PC-3 (cell line): ENCODE results near the gene PPP4R3B. TPM values are rescaled to one million over a fixed set of nuclear protein-coding genes. Genes with fewer than 3 reads are reported as not detected.
A peak's percentile ranks its signal among the peaks of the same experiment; 100 is the strongest.

Source experiments
- ATAC-seq: fragments of 200-7000 bp; cut with Tn5 transposase; 2 replicates; pipeline ENCODE4 v1.9.1; 2020; ENCODE audit warnings: mild to moderate bottlenecking, moderate library complexity
- Bru-seq: library from RNA; stranded (reverse); fragments of 400-500 nt; gene quantifications from one replicate; lab custom pipeline; 2021; lab: Mats Ljungman, UMichigan
- BruChase-seq, 2 experiments: library from RNA; stranded (reverse); fragments of 400-500 nt; gene quantifications; one replicate each; lab custom pipeline; 2021; lab: Mats Ljungman, UMichigan
- BruUV-seq: library from RNA; stranded (reverse); fragments of 400-500 nt; replicated peaks from 2 replicates; lab custom pipeline; 2021; lab: Mats Ljungman, UMichigan
- CTCF ChIA-PET: fragments of 300-600 bp; sonication (Branson Sonifier 250); formaldehyde crosslinking; loops from one replicate; lab custom pipeline; 2022; ENCODE audit warnings: antibody characterized with exemption; lab: Charles Lee
- POLR2A ChIA-PET: fragments of 300-600 bp; sonication (Branson Sonifier 250); formaldehyde crosslinking; loops from one replicate; lab custom pipeline; 2022; ENCODE audit warnings: antibody characterized with exemption; ENCODE audit not compliant: unreplicated experiment; lab: Charles Lee
- DNase-seq: peaks from one replicate; pipeline ENCODE4 v3.0.0-alpha.2; 2015
- H2AFZ ChIP-seq: fragments of 300-600 bp; sonication (generic); 2 replicates; pipeline ENCODE4 v1.6.0; 2016; ENCODE audit warnings: antibody characterized with exemption, low read length
- H3F3A ChIP-seq: fragments of 300-600 bp; sonication (generic); one replicate; pipeline ENCODE4 v1.6.0; 2017; ENCODE audit warnings: antibody characterized with exemption, low read length, control low read depth, mild to moderate bottlenecking; ENCODE audit not compliant: unreplicated experiment
- H3K27ac ChIP-seq: fragments of 300-600 bp; sonication (generic); 2 replicates; pipeline ENCODE4 v1.5.1; 2016; ENCODE audit warnings: mild to moderate bottlenecking, low read length
- H3K27me3 ChIP-seq: fragments of 300-600 bp; sonication (generic); 2 replicates; pipeline ENCODE4 v1.6.1; 2016; ENCODE audit warnings: low read length, mixed read lengths
- H3K36me3 ChIP-seq: fragments of 300-600 bp; sonication (generic); 2 replicates; pipeline ENCODE4 v1.6.1; 2016; ENCODE audit warnings: low read depth, mixed run types, low read length, mixed read lengths
- H3K4me1 ChIP-seq: fragments of 300-600 bp; sonication (generic); 2 replicates; pipeline ENCODE4 v1.5.1; 2016; ENCODE audit warnings: low read length; ENCODE audit not compliant: insufficient read depth
- H3K4me2 ChIP-seq: fragments of 300-600 bp; sonication (generic); 2 replicates; pipeline ENCODE4 v1.6.0; 2016; ENCODE audit warnings: low read length
- H3K4me3 ChIP-seq: fragments of 300-600 bp; sonication (generic); 2 replicates; pipeline ENCODE4 v1.5.1; 2016; ENCODE audit warnings: mild to moderate bottlenecking, low read length, mixed read lengths
- H3K79me2 ChIP-seq: fragments of 300-600 bp; sonication (generic); 2 replicates; pipeline ENCODE4 v1.6.1; 2017; ENCODE audit warnings: low read length, mixed read lengths
- H3K9ac ChIP-seq: fragments of 300-600 bp; sonication (generic); 2 replicates; pipeline ENCODE4 v1.6.0; 2016; ENCODE audit warnings: mild to moderate bottlenecking, low read length
- H3K9me2 ChIP-seq: fragments of 300-600 bp; sonication (generic); replicated peaks from 2 replicates; pipeline ENCODE4 v1.6.1; 2016; ENCODE audit warnings: mixed run types, low read length, mixed read lengths
- H3K9me3 ChIP-seq: fragments of 300-600 bp; sonication (generic); 2 replicates; pipeline ENCODE4 v1.6.1; 2016; ENCODE audit warnings: low read length, mixed read lengths
- H4K20me1 ChIP-seq: fragments of 300-600 bp; sonication (generic); 2 replicates; pipeline ENCODE4 v1.6.1; 2016; ENCODE audit warnings: low read length, mixed read lengths
- EZH2 ChIP-seq: fragments of 300-600 bp; sonication (generic); IDR thresholded peaks from one replicate; pipeline ENCODE4 v1.6.1; 2017; ENCODE audit warnings: antibody characterized with exemption, mild to moderate bottlenecking, low read length; ENCODE audit not compliant: unreplicated experiment
- EZH2phosphoT487 ChIP-seq: fragments of 300-600 bp; sonication (generic); IDR thresholded peaks from 2 replicates; pipeline ENCODE4 v1.6.1; 2018; ENCODE audit warnings: mild to moderate bottlenecking, antibody characterized with exemption, low read length, borderline replicate concordance
- intact Hi-C: fragments of 100-400 bp; cut with micrococcal nuclease; formaldehyde crosslinking; loops from 2 replicates; pipeline ENCODE4 v1.9.0; 2023
- long read RNA-seq: library from polyadenylated mRNA; unstranded; transcript quantifications from one replicate; pipeline ENCODE4 v2.0.0, GENCODE V29; 2021; ENCODE audit not compliant: unreplicated experiment
- total RNA-seq: library from RNA; depleted of rRNA; stranded (reverse); fragments of >200 nt; gene quantifications from 2 replicates; pipeline ENCODE4 v1.2.3, GENCODE V29; 2014; rRNA removed
- TF ChIP-seq, protein P1 (sequence below): fragments of 300-600 bp; sonication (generic); conservative IDR thresholded peaks from 2 replicates; pipeline ENCODE4 v1.5.1; 2017; ENCODE audit warnings: antibody characterized with exemption, low read depth, mild to moderate bottlenecking, low read length

Gene PPP4R3B
- total RNA-seq: 38.4 and 50.7 TPM in 2 replicates
- percentile 88 among the genes with signal in this experiment for Bru-seq, nascent RNA
- percentile 90 among the genes with signal in this experiment for BruChase-seq, experiment 1, labeled RNA remaining after a 6-hour chase
- percentile 91 among the genes with signal in this experiment for BruChase-seq, experiment 2, labeled RNA remaining after a 2-hour chase
- long read RNA-seq, full-length matches to known transcripts: 76 of 173 reads
- long read RNA-seq, partial matches to known transcripts: 43 of 173 reads
- long read RNA-seq, other reads (novel, unspliced or antisense): 54 of 173 reads

GRCh38 chr2:55617175-55618024 lies at the start of gene PPP4R3B:
PPP4R3B (minus strand) TSS chr2:55617622; CDS start chr2:55617285, 337 bp downstream.
- no peaks in the 10 kb centered on the region for H3K27me3 ChIP-seq
- H4K20me1 ChIP-seq: peaks cover 9% of the 10 kb centered on the region; the same call in 1 of the 2 replicates
- ATAC-seq (peak; percentile 78), DNase-seq (peak; percentile 99)
- ChIA-PET CTCF (no interaction called here), POLR2A (interaction anchor here (0.6 to 1.0 kb wide), 2 partner anchors 98 to 1045 kb away, joined by 3 to 4 read pairs; partner anchors contain the start of gene CFAP36)
- H3F3A ChIP-seq: no peaks in the 10 kb centered on the region
- peak within 1 kb of the TSS; percentile 100 for H3K9ac ChIP-seq
- peaks cover 18% of the 10 kb centered on the region; the same call in 1 of the 2 replicates for H3K36me3 ChIP-seq
- H3K79me2 ChIP-seq: peaks cover 89% of the 10 kb centered on the region
- H3K9me2 ChIP-seq: no peaks in the 10 kb centered on the region
- H3K9me3 ChIP-seq: no peaks in the 10 kb centered on the region
- H3K4me2 ChIP-seq: peak within 1 kb of the TSS; percentile 98
- intact Hi-C loops: loop anchor here (1.0 to 2.0 kb wide), 3 partner anchors 33 to 98 kb away; partner anchors contain the start of gene CFAP36
- H3K27ac ChIP-seq: peak within 1 kb of the TSS; percentile 91
- BruUV-seq: TSS peak; percentile 71
- peaks cover 24% of the 10 kb centered on the region for H3K4me1 ChIP-seq
- H2AFZ ChIP-seq: peak within 1 kb of the TSS; percentile 82
- TF ChIP-seq, protein P1, sequence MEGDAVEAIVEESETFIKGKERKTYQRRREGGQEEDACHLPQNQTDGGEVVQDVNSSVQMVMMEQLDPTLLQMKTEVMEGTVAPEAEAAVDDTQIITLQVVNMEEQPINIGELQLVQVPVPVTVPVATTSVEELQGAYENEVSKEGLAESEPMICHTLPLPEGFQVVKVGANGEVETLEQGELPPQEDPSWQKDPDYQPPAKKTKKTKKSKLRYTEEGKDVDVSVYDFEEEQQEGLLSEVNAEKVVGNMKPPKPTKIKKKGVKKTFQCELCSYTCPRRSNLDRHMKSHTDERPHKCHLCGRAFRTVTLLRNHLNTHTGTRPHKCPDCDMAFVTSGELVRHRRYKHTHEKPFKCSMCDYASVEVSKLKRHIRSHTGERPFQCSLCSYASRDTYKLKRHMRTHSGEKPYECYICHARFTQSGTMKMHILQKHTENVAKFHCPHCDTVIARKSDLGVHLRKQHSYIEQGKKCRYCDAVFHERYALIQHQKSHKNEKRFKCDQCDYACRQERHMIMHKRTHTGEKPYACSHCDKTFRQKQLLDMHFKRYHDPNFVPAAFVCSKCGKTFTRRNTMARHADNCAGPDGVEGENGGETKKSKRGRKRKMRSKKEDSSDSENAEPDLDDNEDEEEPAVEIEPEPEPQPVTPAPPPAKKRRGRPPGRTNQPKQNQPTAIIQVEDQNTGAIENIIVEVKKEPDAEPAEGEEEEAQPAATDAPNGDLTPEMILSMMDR: peak; percentile 18; the same call in 1 of the 2 replicates
- TF ChIP-seq EZH2 (no peak), EZH2phosphoT487 (no peak)
- H3K4me3 ChIP-seq: peak within 1 kb of the TSS; percentile 94

GRCh38 chr2:55653255-55653654 lies 35.8 kb upstream of the PPP4R3B start:
- TF ChIP-seq EZH2 (no peak), EZH2phosphoT487 (no peak)
- TF ChIP-seq, protein P1: no peak
- H3K4me2 ChIP-seq: no peak overlapping the region
- H3K36me3 ChIP-seq: peaks cover 43% of the 10 kb centered on the region
- no peak for ATAC-seq
- H3F3A ChIP-seq: no peaks in the 10 kb centered on the region
- H3K27ac ChIP-seq: no peak overlapping the region
- H3K9ac ChIP-seq: no peak overlapping the region
- no TSS peak for BruUV-seq
- intact Hi-C loops: no loop called here
- H3K4me3 ChIP-seq: no peak overlapping the region
- no peaks in the 10 kb centered on the region for H4K20me1 ChIP-seq
- H3K79me2 ChIP-seq: no peaks in the 10 kb centered on the region
- DNase-seq: no peak
- no peaks in the 10 kb centered on the region for H3K27me3 ChIP-seq
- H2AFZ ChIP-seq: no peak overlapping the region
- H3K4me1 ChIP-seq: no peaks in the 10 kb centered on the region
- ChIA-PET POLR2A (no interaction called here), CTCF (no interaction called here)
- no peaks in the 10 kb centered on the region for H3K9me3 ChIP-seq
- no peaks in the 10 kb centered on the region for H3K9me2 ChIP-seq
